Gastrocnemius medialis (tissue), 4 donors: Measurements from ENCODE around the gene PI16. TPM values are rescaled to one million over a fixed set of nuclear protein-coding genes. Genes with fewer than 3 reads are reported as not detected.

Source experiments
- ATAC-seq, 2 donors: fragments of 150-250 bp; one replicate each; pipeline ENCODE4 v1.9.1; 2016
- DNase-seq, 2 donors: peaks; one replicate each; pipeline ENCODE4 v3.0.0-alpha.2; 2019
- H3K27ac ChIP-seq, 4 donors: fragments of 200-600 bp; sonication (generic); 1 replicate in 1 of 4; 2 replicates in 3 of 4; pipeline ENCODE4 v1.5.1; 2016 to 2018; ENCODE audit warnings: mild to moderate bottlenecking in 2 of 4, moderate library complexity in 1 of 4
- H3K27me3 ChIP-seq, 3 donors: fragments of 200-600 bp; sonication (generic) in 2 of 3; 1 replicate in 1 of 3; 2 replicates in 2 of 3; pipeline versions ENCODE4 v1.5.1 to v1.6.0; 2016 to 2019; ENCODE audit warnings: mild to moderate bottlenecking in 1 of 3, moderate library complexity in 1 of 3
- H3K36me3 ChIP-seq, 2 donors: fragments of 200-600 bp; sonication (generic) in 1 of 2; one replicate each; pipeline ENCODE4 v1.5.1; 2017 to 2018
- H3K4me1 ChIP-seq, 2 donors: fragments of 200-600 bp; sonication (generic) in 1 of 2; one replicate each; pipeline ENCODE4 v1.5.1; 2016 to 2017; ENCODE audit warnings: mild to moderate bottlenecking in 2 of 2
- H3K4me3 ChIP-seq, 4 donors: fragments of 200-600 bp; sonication (generic) in 3 of 4; 1 replicate in 1 of 4; 2 replicates in 3 of 4; pipeline ENCODE4 v1.5.1; 2016 to 2019; ENCODE audit warnings: mild to moderate bottlenecking in 2 of 4
- H3K9me3 ChIP-seq, 3 donors: fragments of 200-600 bp; sonication (generic) in 2 of 3; 1 replicate in 1 of 3; 2 replicates in 2 of 3; pipeline ENCODE4 v1.5.1; 2016 to 2019
- CTCF ChIP-seq, 5 experiments: fragments of 450-650 bp in 3 of 5; fragments of 200-600 bp in 2 of 5; sonication (generic) in 2 of 5; IDR thresholded peaks in 4 of 5; conservative IDR thresholded peaks in 1 of 5; 1 replicate in 4 of 5; 2 replicates in 1 of 5; pipeline ENCODE4 v1.5.1; 2016 to 2019; ENCODE audit warnings: antibody characterized with exemption in 5 of 5, mild to moderate bottlenecking in 3 of 5, moderate library complexity in 3 of 5
- POLR2A ChIP-seq, 2 donors: fragments of 450-650 bp; IDR thresholded peaks; one replicate each; pipeline ENCODE4 v1.6.1; 2017; ENCODE audit warnings: antibody characterized with exemption in 2 of 2, mild to moderate bottlenecking in 2 of 2, moderate library complexity in 2 of 2
- in situ Hi-C, 4 donors: fragments of 200-750 bp; cut with MboI; loops; one replicate each; pipeline versions ENCODE4 v1.15.0 to v1.8.0; 2017; ENCODE audit warnings: low sequenced_read_pairs in 4 of 4
- intact Hi-C: fragments of 100-400 bp; cut with DNase I; formaldehyde crosslinking; loops from one replicate; pipeline ENCODE4 v1.15.1; 2023; ENCODE audit warnings: low total_unique reads
- total RNA-seq, 4 donors: library from RNA; depleted of rRNA; stranded (reverse); fragments of >200 nt; gene quantifications; one replicate each; pipeline versions ENCODE4 v1.1.0 to v1.2.3, GENCODE V29; 2016

Gene PI16
- total RNA-seq, 4 donors from 2014 or later, result 0.87 to 3.2 (median 2.5) TPM

- in situ Hi-C loops (no loop called here), intact Hi-C loops (no loop called here)
- H3K27ac ChIP-seq, result no peak overlapping the region
- ATAC-seq (no peak), DNase-seq (no peak)
- TF ChIP-seq POLR2A (IDR thresholded peaks at IDR 0.05) (no peak), CTCF (IDR thresholded peaks at IDR 0.05 in 4 of 5, conservative IDR thresholded peaks at IDR 0.05 in 1 of 5) (no peak)
- H3K4me1 ChIP-seq, result peaks cover 13 to 24% of the 10 kb centered on the region in 2 donors
- no peaks in the 10 kb centered on the region for H3K9me3 ChIP-seq
- H3K27me3 ChIP-seq, result no peaks in the 10 kb centered on the region
- no peak overlapping the region for H3K4me3 ChIP-seq
- peaks cover 0 to 70% of the 10 kb centered on the region in 2 donors for H3K36me3 ChIP-seq
Measured at GRCh38 chr6:36915599-36915998, 38.9 kb upstream of the PI16 start.

- Histone ChIP-seq H3K4me1 (peaks cover 13 to 24% of the 10 kb centered on the region in 2 donors), H3K27ac (no peak overlapping the region), H3K9me3 (no peaks in the 10 kb centered on the region), H3K27me3 (no peaks in the 10 kb centered on the region), H3K4me3 (no peak overlapping the region), H3K36me3 (peaks cover 0 to 74% of the 10 kb centered on the region in 2 donors)
- in situ Hi-C loops (no loop called here), intact Hi-C loops (no loop called here)
- DNase-seq, result no peak
- no peak for ATAC-seq
- TF ChIP-seq CTCF (IDR thresholded peaks at IDR 0.05 in 4 of 5, conservative IDR thresholded peaks at IDR 0.05 in 1 of 5), result no peak
- TF ChIP-seq POLR2A (IDR thresholded peaks at IDR 0.05), result no peak
Measured at GRCh38 chr6:36916126-36916525, 38.4 kb upstream of the PI16 start.

GRCh38 chr6:36917541-36918193 is 36.9 kb upstream of the PI16 start:
- Histone ChIP-seq H3K9me3 (no peaks in the 10 kb centered on the region), H3K27me3 (no peaks in the 10 kb centered on the region), H3K36me3 (peaks cover 0 to 78% of the 10 kb centered on the region in 2 donors), H3K27ac (peak overlapping the region; percentile 38 to 55 (median 51)), H3K4me3 (no peak overlapping the region), H3K4me1 (peaks cover 13 to 24% of the 10 kb centered on the region in 2 donors)
- peak; percentile 58 to 60 for ATAC-seq
- in situ Hi-C loops, result no loop called here
- intact Hi-C loops, result no loop called here
- TF ChIP-seq CTCF (IDR thresholded peaks at IDR 0.05 in 4 of 5, conservative IDR thresholded peaks at IDR 0.05 in 1 of 5) (no peak), POLR2A (IDR thresholded peaks at IDR 0.05) (no peak)
- DNase-seq, result peak in 1 of 2 donors; percentile 58

- no peak for DNase-seq
- Histone ChIP-seq H3K4me3 (no peak overlapping the region), H3K9me3 (no peaks in the 10 kb centered on the region), H3K36me3 (peaks cover 0 to 82% of the 10 kb centered on the region in 2 donors), H3K27me3 (no peaks in the 10 kb centered on the region), H3K4me1 (peaks cover 13 to 24% of the 10 kb centered on the region in 2 donors), H3K27ac (peak overlapping the region in 2 of 4 donors; percentile 16 to 48)
- no peak for TF ChIP-seq CTCF (IDR thresholded peaks at IDR 0.05 in 4 of 5, conservative IDR thresholded peaks at IDR 0.05 in 1 of 5)
- TF ChIP-seq POLR2A (IDR thresholded peaks at IDR 0.05), result no peak
- intact Hi-C loops (no loop called here), in situ Hi-C loops (no loop called here)
- no peak for ATAC-seq
Measured at GRCh38 chr6:36920049-36920448, 34.5 kb upstream of the PI16 start.
